DLD1 (cell line): ENCODE results near the gene POLQ.
"Not testable (repeated sequence)": the region's sequence is repeated elsewhere in the genome, so short reads cannot be mapped to it uniquely, and the experiment has no call there.

ENCODE experiments used
- in situ Hi-C: cut with HindIII; loops from 2 replicates; pipeline ENCODE4 v1.10.0; 2017; ENCODE audit warnings: low sequenced_read_pairs

Gene POLQ

DNA sequence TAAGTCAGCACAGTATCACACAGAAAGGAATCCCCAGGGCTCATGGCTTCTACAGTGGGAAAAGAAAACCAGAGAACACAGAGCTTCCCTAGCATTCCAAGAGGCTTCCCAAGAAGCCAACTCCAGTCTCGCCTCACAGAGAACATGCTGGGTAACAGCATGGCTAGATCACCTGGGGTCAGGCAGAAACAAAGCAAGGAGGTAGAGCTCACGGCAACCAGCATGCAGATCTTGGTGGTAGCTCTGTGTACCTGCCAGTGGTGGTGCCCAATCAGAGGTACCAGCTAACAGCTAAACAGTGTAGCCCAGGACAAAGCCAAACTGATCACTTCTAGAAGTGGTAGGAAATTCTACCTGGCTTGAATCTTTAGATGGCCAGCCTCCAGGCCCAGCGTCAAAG, 31.3 kb downstream of the POLQ start:
- in situ Hi-C loops: no loop called here

DNA sequence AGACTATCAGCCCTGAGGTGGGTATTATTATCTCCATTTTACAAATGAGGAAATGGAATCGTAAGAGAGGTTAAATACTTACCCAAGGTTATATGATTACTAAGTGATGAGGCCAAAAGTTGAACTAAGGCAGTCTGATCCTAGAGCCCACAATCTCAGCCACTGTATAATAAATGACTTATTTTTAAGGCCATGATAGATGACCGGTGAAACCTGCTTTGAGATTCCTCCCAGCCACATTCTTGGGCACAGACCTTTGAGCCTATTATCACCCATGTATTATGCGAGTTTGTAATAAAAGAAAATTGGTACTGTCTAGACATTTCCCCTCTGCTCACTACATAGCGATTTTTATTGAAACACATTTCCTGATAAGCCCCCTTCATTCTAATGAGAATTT, 37.4 kb downstream of the POLQ start:
- in situ Hi-C loops: no loop called here

DNA sequence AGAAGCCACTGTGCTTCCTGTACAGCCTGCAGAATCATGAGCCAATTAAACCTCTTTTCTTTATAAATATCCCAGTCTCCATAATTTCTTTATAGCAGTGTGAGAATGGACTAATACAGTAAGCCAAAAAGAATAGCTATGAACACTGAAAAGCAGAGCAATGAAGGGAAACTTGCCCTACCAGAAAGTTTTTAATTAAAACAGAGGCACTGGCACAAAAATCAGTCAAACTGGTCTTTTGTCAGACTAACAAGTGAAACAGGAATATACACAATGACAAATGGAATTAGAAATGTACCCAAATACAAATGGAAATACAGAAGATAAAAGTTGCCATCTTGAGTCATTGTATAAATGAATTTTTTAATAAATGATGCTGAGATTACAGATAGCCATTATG, 40.5 kb downstream of the POLQ start:
- in situ Hi-C loops: no loop called here

DNA sequence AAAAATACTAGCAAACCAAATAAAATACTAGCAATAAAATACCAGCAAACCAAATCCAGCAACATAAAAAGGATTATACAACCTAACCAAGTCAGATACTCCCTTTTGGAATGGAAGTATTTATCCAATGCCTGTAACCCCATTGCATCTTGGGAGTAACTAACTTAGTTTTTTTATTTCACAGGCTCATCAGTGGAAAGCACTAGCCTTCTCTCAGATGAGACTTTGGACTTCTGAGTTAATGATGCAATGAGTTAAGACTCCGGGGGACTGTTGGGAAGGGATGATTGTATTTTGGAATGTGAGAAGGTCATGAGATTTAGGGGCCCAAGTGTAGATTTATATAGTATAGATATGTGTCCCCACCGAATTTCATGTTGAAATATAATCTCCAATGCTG, 41.2 kb downstream of the POLQ start:
- in situ Hi-C loops: no loop called here

DNA sequence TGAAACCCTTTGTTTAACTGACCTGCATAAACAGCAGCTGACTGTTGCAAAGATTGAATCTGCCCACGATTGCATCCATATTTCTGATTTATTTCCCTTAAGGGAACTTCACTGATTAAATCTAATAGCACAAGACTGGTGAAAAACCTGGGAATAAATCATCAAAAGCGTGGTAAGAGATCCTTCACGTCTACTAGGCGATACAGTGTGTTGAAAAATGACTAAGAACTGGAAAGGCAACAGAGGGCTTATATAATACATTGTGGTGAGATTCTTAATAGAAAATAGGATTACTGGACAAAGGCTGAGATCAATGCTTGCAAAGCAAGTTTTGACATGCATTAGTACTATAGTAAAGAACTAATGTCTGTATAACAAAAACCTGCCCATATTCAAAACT, 49.0 kb downstream of the POLQ start:
- in situ Hi-C loops: no loop called here

DNA sequence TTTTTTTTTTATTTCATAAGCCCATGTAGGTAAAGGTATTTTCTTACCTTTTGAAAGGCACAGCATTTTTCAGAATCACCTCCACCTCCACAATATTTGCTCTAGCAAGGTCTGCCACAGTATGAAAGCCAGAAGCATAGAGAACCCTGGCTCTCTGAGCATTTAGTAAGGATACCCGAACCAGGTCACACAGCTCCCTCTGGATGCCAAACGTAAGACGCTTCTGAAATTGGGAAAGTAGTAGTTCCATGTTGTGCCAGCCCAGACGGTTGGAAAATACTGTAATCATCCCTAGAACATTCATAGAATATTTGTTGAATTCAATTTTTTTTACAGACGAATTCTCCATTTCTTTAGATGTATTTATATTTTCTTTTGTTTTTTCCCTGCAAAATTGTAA, 52.4 kb downstream of the POLQ start:
- in situ Hi-C loops: no loop called here

DNA sequence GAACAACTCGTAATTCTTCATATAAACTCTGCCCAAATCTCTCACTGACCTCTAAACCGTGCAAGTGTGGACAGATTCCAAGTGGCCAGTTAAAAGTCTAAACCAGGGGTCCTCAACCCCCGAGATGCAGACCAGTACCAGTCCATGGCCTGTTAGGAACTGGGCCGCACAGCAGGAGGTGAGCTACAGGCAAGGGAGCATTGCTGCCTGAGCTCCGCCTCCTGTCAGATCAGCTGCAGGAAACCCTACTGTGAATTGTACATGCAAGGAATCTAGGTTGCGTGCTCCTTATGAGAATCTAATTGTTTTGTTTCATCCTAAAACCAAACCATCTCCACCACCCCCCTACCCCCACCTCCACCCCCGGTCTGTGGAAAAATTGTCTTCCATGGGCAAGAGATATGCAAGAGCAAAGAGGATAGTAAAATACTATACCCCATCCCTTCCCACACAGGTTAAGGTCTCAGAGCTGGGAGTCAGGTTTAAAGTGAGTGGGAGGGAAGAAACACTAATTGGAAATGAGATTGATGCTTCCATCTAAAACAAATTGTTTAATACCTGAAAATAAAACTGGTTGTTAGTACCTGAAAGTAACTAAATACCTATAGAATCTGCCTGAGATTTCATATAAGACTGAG, 54.0 kb downstream of the POLQ start:
- in situ Hi-C loops: no loop called here

DNA sequence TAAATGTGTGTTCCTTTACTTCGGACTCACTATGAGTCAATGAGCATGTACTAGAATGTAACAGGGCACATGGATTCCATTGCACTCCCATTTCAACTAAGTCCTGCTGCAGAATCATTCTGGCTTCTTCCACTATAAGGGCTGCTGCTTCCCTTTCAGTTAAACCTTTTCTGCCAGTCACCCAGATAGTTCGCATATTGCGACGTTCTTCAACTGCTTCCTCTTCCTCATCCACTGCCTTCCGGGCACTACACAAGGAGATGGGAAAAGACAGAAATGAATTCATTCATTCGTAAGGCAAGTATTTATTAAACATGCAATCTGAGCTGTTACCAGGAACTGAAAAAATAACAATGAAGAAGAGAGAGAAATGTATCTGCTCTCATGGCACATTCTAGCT, 55.6 kb downstream of the POLQ start:
- in situ Hi-C loops: no loop called here

DNA sequence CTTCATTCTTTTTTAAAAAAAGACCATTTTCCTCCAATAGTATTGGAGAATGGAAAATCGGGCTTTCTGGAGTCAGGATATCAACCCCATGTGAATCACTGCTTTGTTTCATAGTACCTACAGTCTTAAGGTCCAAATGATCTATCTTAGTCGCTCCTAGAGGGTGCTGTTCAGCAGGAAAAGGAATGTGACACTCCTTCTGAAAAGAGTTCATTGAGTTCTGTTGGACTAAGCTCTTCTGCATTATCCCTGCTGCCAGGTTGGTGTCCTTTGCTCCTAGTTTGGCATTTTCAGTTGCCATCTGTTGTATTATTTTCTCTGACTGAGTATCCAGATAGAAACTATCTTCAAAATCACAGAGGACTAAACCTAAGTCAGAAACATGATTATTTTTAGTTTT, 57.2 kb downstream of the POLQ start:
- in situ Hi-C loops: no loop called here

DNA sequence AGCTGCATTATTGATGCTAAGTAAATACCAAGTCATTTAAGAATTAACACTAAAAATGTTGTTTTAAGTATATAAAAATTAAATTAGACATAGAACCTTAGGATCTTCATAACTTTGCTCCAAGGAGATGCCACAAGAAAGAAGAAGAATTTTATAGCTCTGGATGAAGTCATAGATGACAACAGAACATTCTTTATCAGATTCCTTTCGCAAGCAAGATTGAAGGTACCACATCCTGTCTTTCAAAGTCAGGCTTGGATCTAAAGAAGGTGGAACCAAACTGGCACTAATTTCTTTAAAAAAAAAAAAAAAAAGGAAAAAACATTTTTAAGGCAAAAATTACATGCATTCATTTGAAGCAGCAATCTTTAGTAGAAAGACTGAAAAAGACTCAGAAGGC, 62.5 kb downstream of the POLQ start:
- in situ Hi-C loops: no loop called here

DNA sequence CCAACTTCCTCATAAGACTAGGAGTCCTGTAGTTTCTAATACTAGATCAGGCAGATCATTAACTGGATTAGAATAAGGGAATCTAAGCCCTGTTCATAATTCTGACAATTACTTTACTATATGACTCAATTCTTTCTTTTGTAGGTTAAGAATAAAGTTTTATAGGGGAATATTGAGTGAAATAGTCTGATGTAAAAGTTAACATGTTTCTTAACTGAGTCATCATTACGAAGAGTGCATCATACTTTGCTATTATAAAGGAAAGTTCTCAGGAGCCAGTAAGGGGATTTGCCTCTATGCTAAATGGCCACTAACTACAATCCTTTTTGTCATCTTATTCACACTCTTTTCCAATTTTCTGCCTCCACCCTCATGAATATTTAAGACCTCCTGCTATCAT, 63.1 kb downstream of the POLQ start:
- in situ Hi-C loops: no loop called here

DNA sequence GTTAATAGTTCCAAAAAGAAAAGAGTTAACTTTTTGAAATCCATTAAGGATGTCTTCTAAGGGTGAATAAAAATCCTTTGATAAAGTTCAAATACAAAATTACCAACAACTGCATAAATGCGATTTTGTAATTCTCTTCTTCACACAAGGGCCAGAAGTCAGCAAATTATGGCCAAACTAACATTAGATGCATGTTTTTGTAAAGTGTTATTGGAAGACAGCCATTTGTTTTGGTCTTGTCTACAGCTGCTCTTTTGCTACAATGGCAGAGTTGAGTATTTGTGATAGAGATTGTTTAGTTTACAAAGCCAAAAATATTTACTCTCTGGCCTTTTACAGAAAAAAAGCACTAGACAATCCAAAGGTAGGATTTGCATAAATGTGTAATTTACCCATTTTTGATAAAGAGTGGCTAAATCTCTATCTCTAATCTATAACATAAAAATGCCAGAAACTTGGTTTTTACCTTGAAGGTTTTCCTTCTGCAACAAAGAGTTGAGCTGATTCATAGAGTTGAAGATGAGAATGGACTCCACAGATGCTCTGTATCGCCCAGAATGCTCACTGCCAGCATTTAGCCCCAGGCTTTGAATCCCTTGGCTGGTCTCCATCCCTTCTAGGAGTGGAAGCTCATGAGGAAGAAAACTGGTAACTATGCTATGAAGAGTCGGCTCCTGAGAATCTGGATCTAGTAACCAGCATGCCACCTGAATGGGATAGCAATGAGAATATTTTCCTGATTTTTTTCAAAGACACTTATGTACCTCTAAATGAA, 64.5 kb downstream of the POLQ start:
- in situ Hi-C loops: no loop called here

DNA sequence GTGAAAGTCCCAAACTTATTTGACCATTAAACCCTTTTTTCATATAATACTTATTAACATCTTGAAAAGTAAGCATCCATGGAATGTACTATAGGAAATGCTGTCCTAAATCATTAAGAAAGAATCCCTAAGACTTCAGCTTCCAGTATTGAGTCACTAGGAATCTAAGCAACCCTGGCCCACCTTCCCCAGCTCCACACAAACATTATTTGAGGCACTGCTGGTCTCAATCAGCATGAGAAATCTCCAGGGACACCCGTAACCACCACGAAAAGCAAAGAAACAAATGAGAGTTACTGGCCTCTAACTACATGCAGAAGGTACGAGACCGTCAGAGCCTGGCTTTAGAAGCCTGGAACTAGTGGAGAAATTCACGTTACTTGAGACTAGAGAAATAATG, 68.2 kb downstream of the POLQ start:
- in situ Hi-C loops: no loop called here

DNA sequence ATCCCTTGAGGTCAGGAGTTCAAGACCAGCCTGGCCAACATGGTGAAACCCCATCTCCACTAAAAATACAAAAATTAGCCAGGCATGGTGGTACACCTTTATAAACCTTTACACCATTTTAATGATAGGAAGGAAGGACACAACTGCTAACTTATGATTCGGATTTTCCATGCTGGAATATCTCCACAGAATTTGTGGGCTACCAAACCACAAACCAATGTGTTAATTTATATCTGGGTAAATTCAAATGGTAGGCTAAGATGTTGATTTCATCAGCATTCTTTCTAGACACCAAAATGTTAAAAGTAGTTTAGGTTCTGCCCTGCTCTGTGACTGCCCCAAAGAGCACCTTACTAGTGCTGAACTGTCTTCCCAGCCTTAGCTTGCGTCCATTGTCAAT, 72.8 kb downstream of the POLQ start:
- in situ Hi-C loops: no loop called here

DNA sequence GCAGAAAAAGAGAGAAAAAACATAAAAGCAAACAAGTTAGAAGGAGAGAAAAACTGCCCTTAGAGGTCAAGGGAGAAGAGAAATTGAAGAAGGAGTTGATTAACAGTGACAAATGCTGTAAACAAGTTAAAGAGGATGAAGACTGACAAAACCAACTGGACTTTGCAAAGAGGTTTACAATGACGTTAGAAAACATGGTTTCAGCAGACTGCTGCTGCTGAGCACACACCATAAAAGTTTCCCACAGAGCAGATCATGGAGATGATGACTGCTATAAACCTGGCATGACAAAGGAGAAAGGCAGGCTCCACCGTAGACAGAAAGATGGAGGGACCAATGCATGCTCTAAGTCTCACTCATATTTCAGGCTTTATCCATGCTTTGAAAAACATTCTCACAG, 78.7 kb downstream of the POLQ start:
- in situ Hi-C loops: no loop called here

DNA sequence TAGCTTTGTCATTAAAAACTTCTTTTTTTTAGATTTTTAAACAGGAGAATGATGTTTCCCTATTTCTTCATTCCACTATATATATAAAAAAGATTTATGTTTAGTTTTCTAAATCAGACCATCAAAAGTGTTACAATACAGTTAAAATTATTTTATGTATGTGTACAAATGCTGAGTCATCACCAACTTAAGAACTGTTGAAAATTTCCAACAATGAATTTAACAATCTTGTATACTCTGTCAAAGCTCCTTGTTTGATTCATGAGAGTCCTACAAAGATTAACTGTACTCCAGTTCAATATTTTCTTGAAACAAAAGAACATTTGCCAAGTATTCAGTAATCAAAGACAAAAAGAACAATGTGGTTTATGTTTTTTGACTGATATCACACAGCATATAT, 82.0 kb downstream of the POLQ start:
- in situ Hi-C loops: no loop called here

DNA sequence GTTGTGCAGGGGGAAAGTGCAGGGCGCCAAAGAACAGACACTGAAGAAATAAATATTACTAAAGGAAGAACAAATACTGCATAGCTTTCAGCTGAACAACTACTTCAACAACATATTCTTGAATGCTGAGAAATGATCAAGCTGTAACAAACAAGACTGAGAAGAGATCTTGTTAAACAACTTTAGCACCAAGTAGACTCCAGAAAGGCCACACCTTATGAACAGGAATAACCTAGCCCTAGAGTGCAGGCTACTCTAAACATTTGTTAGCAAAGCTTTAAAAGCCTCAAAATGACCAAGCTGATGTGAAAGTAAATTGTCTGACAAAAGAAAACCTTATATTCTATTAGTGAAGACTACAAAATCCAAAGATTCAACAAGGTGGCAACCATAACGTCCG, 83.2 kb downstream of the POLQ start:
- in situ Hi-C loops: no loop called here

DNA sequence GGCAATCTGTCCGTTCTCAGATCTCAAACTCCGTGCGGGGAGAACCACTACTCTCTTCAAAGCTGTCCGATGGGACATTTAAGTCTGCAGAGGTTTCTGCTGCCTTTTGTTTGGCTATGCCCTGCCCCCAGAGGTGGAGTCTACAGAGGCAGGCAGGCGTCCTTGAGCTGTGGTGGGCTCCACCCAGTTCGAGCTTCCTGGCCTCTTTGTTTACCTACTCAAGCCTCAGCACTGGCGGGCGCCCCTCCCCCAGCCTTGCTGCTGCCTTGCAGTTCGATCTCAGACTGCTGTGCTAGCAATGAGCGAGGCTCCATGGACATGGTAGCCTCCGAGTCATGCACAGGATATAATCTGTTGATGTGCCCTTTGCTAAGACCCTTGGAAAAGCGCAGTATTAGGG, 94.0 kb downstream of the POLQ start:
- in situ Hi-C loops: not testable (repeated sequence)

DNA sequence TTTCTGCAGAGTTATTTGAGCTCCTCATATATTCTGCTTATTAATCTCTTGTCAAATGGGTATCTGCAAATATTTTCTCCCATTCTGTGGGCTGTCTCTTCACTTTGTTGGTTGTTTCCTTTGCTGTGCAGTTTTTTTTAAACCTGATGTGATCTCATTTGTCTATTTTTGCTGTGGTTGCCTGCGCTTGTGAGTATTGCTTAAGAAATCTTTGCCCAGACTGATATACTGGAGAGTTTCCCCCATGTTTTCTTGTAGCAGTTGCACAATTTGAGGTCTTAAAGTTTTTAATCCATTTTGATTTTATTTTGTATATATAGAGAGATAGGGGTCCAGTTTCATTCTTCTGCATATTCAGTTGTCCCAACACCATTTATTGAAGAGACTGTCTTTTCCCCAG, 102.3 kb downstream of the POLQ start:
- in situ Hi-C loops: no loop called here

DNA sequence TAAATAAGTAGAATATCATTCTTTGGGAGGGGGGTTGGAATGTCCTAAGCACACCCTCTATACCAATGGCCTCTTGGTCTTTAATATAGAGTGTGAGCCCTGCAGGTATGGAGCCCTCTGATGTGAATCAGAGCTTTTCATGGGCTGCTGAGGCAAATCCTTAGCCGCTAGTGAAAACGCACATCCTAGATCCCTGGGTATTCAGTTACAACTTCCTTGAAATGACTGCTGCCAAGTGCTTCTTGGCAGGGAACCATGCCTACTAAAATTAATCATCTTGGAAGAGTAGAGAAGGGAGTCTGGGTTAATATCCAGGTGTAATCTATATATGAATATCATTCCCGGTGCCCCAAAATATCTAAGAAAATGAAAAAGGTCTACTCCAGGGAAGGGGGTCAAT, 109.1 kb downstream of the POLQ start:
- in situ Hi-C loops: no loop called here

DNA sequence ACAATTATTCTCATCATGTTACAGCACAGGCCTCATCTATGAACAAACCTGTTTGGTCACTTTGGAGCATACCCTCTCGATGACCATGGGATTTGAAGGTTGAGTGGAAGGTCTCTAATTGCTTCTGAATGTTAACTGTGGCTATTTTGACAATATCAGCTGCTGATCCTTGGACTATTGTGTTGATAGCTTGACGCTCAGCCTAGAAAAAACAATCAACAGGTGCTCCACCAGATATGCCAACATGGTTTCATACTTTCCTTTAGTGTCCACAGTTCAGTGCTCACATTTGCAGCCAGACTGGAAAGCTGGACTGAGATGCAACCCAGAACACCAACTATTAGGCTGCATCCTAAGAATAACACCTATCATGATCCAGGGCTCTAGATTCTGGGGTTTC, 109.7 kb downstream of the POLQ start:
- in situ Hi-C loops: no loop called here

DNA sequence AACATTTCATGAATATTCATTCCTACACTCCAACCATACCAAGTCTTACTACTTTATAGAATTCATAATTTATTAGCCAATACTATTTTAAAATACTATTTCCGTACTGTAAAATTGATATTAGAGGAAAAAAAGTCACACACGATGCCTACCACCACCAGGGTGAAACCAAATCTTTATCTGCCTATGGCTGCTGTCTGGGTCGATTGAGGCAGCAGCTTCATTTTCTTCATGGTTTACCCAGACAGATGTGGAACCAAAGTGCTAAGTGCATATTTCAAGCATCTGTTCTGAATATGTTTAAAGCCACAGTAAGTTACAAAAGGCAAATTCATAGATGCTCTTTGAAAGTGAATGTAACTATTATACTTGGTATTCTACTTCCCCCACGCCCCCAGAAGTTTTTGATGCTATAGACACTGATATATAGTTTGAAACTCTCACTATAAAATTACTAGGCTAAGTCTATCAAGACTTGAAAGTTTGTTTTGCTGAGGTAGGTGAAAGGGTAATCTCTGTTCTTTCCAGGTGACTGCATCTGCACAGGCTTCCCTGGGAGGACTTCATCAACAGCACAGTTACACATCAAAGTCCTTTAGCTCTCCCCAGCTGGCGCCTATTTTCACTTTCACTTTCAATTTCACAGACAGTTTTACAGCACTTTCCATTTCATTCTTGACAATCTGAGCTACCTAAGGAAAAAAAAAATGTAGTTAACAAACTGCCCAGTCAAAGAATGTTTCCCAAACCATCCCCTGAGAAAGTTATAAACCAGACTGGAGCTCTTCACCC, 113.9 kb downstream of the POLQ start:
- in situ Hi-C loops: no loop called here
